ENCODE data around the gene STXBP3.

- TF ChIP-seq CTCF (conservative IDR thresholded peaks at IDR 0.05) (no peak), ZFX (IDR thresholded peaks at IDR 0.05) (no peak)
These were observed 65.1 kb downstream of the STXBP3 start for GRCh38 chr1:108811611-108812010.
